Measurements from ENCODE around the gene SPIB. TPM values are rescaled to one million over a fixed set of nuclear protein-coding genes. Genes with fewer than 3 reads are reported as not detected.

The SPIB gene
- total and polyA plus RNA-seq, 2 of the 4 experiments (the other 2 are of a cell fraction): not detected

DNA sequence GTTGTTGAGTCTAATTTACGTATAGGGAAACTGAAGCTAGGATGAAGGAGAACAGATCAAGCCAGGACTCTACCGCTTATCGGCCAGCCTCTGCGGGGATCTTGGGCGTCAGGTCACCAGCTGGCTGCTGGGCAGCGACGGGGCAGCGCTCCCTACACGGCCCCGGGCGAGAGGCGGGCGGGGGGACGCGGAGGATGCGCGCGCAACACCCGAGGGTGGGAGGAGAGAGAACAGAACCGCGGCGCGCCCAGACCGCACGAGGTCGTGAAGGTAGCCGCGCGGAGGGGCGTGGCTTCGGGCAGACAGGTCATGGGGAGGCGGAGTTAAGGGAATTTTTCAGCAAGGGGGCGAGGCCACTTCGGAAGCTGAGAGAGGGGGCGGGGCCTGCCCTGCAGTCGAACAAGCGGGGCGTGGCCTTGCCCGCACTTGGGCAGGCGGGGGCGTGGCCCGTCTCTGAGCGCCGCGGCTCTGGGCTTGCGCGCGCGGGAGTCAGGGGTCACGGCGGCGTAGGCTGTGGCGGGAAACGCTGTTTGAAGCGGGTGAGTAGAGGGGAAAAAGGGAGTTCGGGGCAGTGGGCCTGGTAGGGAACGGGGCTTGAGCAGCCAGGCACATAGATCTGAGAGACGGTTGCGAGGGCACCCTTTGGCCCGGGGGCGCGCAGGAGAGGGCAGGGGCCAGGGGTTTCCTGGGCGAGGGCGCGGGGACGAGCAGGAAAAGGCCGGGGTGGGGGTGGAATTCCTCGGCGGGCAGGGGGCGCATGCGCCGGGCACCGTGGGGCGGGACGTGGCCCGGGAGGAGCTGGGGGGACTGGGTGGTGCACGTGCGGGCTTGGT, 34.7 kb upstream of the SPIB start, which contains the start of gene POLD1:
Gene POLD1, plus strand, starts transcription at position 496 of the 833 bp plus-strand sequence. CDS start 14,505 bp downstream, outside the sequence.
- peaks cover 6% of the 10 kb centered on the region; the same call in 1 of the 2 replicates for H3K9me1 ChIP-seq (ENCODE audit: insufficient read depth, low read length)
- ChIA-PET CTCF (interaction anchor here (0.7 to 1.1 kb wide), 3 partner anchors 15 to 1532 kb away, joined by 3 read pairs; no protein-coding TSS in a partner anchor), POLR2A (ENCODE audit: unreplicated experiment) (no interaction called here)
- H3K4me3 ChIP-seq (ENCODE audit: insufficient read depth, low read depth, low read length): peak within 1 kb of the TSS; percentile 76
- H3K9ac ChIP-seq (ENCODE audit: low read depth, low read length): peak within 1 kb of the TSS; percentile 78
- peak within 1 kb of the TSS; percentile 52 for H2AK5ac ChIP-seq (ENCODE audit: low read depth, low read length)
- H3K4me2 ChIP-seq (ENCODE audit: low read depth, low read length): peak within 1 kb of the TSS; percentile 98
- TF ChIP-seq MAZ (IDR thresholded peaks at IDR 0.05; ENCODE audit: borderline replicate concordance, low read depth, low read length) (peak; percentile 64; the same call in 1 of the 2 replicates), RCOR1 (IDR thresholded peaks at IDR 0.05; ENCODE audit: insufficient replicate concordance, low read length) (no peak), POLR2A (IDR thresholded peaks at IDR 0.05; ENCODE audit: low read depth, low read length) (peak; percentile 78), CHD1 (IDR thresholded peaks at IDR 0.05; ENCODE audit: low read depth, low read length) (no peak), RFX5 (IDR thresholded peaks at IDR 0.05; ENCODE audit: low read depth, low read length) (no peak), MXI1 (IDR thresholded peaks at IDR 0.05; ENCODE audit: borderline replicate concordance, low read depth, low read length) (peak; percentile 73; the same call in 1 of the 2 replicates), FOS (IDR thresholded peaks at IDR 0.05; ENCODE audit: low read depth, low read length) (no peak), BHLHE40 (IDR thresholded peaks at IDR 0.05; ENCODE audit: low read depth, low read length) (peak; percentile 97)
- TF ChIP-seq, protein P1, sequence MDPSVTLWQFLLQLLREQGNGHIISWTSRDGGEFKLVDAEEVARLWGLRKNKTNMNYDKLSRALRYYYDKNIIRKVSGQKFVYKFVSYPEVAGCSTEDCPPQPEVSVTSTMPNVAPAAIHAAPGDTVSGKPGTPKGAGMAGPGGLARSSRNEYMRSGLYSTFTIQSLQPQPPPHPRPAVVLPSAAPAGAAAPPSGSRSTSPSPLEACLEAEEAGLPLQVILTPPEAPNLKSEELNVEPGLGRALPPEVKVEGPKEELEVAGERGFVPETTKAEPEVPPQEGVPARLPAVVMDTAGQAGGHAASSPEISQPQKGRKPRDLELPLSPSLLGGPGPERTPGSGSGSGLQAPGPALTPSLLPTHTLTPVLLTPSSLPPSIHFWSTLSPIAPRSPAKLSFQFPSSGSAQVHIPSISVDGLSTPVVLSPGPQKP (IDR thresholded peaks at IDR 0.05; ENCODE audit: borderline replicate concordance, low read depth, low read length): no peak
- TF ChIP-seq, protein P2, sequence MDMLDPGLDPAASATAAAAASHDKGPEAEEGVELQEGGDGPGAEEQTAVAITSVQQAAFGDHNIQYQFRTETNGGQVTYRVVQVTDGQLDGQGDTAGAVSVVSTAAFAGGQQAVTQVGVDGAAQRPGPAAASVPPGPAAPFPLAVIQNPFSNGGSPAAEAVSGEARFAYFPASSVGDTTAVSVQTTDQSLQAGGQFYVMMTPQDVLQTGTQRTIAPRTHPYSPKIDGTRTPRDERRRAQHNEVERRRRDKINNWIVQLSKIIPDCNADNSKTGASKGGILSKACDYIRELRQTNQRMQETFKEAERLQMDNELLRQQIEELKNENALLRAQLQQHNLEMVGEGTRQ (IDR thresholded peaks at IDR 0.05; ENCODE audit: low read depth, low read length): peak; percentile 54; the same call in 1 of the 2 replicates
- H2BK5ac ChIP-seq (ENCODE audit: low read depth, low read length, poor library complexity, severe bottlenecking): peak within 1 kb of the TSS; percentile 62
- H3K4me1 ChIP-seq (ENCODE audit: control insufficient read depth, insufficient read depth, low read length): no peaks in the 10 kb centered on the region; the same call in 1 of the 2 replicates
- no peak within 1 kb of the TSS for H2BK20ac ChIP-seq (ENCODE audit: low read depth, low read length)
- DNase-seq: peak; percentile 96
- in situ Hi-C loops (cut with MboI; ENCODE audit: low sequenced_read_pairs) (no loop called here), intact Hi-C loops (cut with micrococcal nuclease) (loop anchor here (2.0 kb wide), 1 partner anchor 31 kb away; no protein-coding TSS in a partner anchor), dilution Hi-C loops (cut with HindIII; ENCODE audit: low sequenced_read_pairs, unreplicated experiment) (no loop called here)
- H3K27ac ChIP-seq (ENCODE audit: insufficient read depth, low read length): peak within 1 kb of the TSS; percentile 92
- H2BK15ac ChIP-seq (ENCODE audit: low read depth, low read length): no peak within 1 kb of the TSS
- H3K23ac ChIP-seq (ENCODE audit: low read depth, low read length): peak within 1 kb of the TSS; percentile 69; the same call in 1 of the 2 replicates
- peaks cover 4 to 47% of the 10 kb centered on the region in 2 experiments; a peak in 3 of 4 replicates for H3K79me1 ChIP-seq (ENCODE audit: low read depth in 1 of 2, low read length in 2 of 2)
- H3K18ac ChIP-seq (ENCODE audit: low read depth, low read length): peak within 1 kb of the TSS; percentile 7; the same call in 1 of the 2 replicates
- ATAC-seq (ENCODE audit: low read depth): peak; percentile 96
- H4K20me1 ChIP-seq (ENCODE audit: insufficient read depth, low read length): peaks cover 4% of the 10 kb centered on the region; the same call in 1 of the 2 replicates
- H3K14ac ChIP-seq (replicated peaks; ENCODE audit: low read depth, low read length): peak within 1 kb of the TSS; percentile 70
- 1% methylated on average over 20 of the region's 78 CpGs; no CpG with 5 or more reads in 1 of the 2 experiments for WGBS, 2 experiments (ENCODE audit: extremely low coverage in 2 of 2, insufficient read length in 1 of 2)
- H2AK9ac ChIP-seq (replicated peaks; ENCODE audit: low read depth, low read length, poor library complexity): peak within 1 kb of the TSS; percentile 67
- H2BK120ac ChIP-seq (ENCODE audit: low read depth, low read length): peak within 1 kb of the TSS; percentile 20; the same call in 1 of the 2 replicates
- BruUV-seq (replicated peaks): no TSS peak
- peak within 1 kb of the TSS; percentile 88 for H2AFZ ChIP-seq (replicated peaks; ENCODE audit: low read length, poor library complexity)
- peaks cover 29% of the 10 kb centered on the region for H3K36me3 ChIP-seq (ENCODE audit: control insufficient read depth, insufficient read depth, low read length)
- H3K4ac ChIP-seq (ENCODE audit: low read depth, low read length): peak within 1 kb of the TSS; percentile 81
- H4K5ac ChIP-seq (ENCODE audit: low read depth, low read length): peak within 1 kb of the TSS; percentile 36
- peak within 1 kb of the TSS; percentile 49 to 69; a peak in 3 of 4 replicates for H4K8ac ChIP-seq (ENCODE audit: low read depth in 2 of 2, low read length in 2 of 2)
- no peaks in the 10 kb centered on the region for H3K27me3 ChIP-seq (ENCODE audit: control insufficient read depth, insufficient read depth, low read length)
- no peaks in the 10 kb centered on the region for H3K9me3 ChIP-seq (ENCODE audit: control insufficient read depth, insufficient read depth, low read length)
- peak within 1 kb of the TSS; percentile 29; the same call in 1 of the 2 replicates for H4K91ac ChIP-seq (ENCODE audit: insufficient read depth, low read depth, low read length)
- H3K56ac ChIP-seq (ENCODE audit: extremely low read depth, insufficient read depth, low read length): peak within 1 kb of the TSS; percentile 74
